GM15510 (cell line): ENCODE data around the gene KCNK17.

Experiments used
- POLR2A ChIP-seq: IDR thresholded peaks from 3 replicates; pipeline ENCODE4 v1.6.1; 2011; ENCODE audit warnings: borderline replicate concordance; ENCODE audit not compliant: insufficient read length; ENCODE audit errors: extremely low read depth

Gene KCNK17

GRCh38 chr6:39341352-39341751 is 27.1 kb upstream of the KCNK17 start:
- TF ChIP-seq POLR2A: no peak

GRCh38 chr6:39339868-39340550 is 25.8 kb upstream of the KCNK17 start:
- TF ChIP-seq POLR2A: no peak

- no peak for TF ChIP-seq POLR2A
Observed at GRCh38 chr6:39339096-39339867, 25.1 kb upstream of the KCNK17 start.

- no peak for TF ChIP-seq POLR2A
Observed at GRCh38 chr6:39338397-39338796, 24.2 kb upstream of the KCNK17 start.

GRCh38 chr6:39335780-39336545 is 21.7 kb upstream of the KCNK17 start:
- TF ChIP-seq POLR2A: no peak

- TF ChIP-seq POLR2A: no peak
Observed at GRCh38 chr6:39333644-39334438, 19.6 kb upstream of the KCNK17 start.

GRCh38 chr6:39330476-39330875 is 16.3 kb upstream of the KCNK17 start:
- TF ChIP-seq POLR2A: no peak

GRCh38 chr6:39330057-39330456 is 15.8 kb upstream of the KCNK17 start:
- no peak for TF ChIP-seq POLR2A

- no peak for TF ChIP-seq POLR2A
Observed at GRCh38 chr6:39328066-39328465, 13.8 kb upstream of the KCNK17 start.

- TF ChIP-seq POLR2A: no peak
Observed at GRCh38 chr6:39327507-39327906, 13.3 kb upstream of the KCNK17 start.

- no peak for TF ChIP-seq POLR2A
Observed at GRCh38 chr6:39322306-39322850, 8.2 kb upstream of the KCNK17 start, which contains the start of gene KCNK16. TSS of gene KCNK16 (minus strand) at chr6:39322702. CDS start at chr6:39322540, 162 bp downstream.

GRCh38 chr6:39321761-39322160 is 7.5 kb upstream of the KCNK17 start:
- TF ChIP-seq POLR2A: no peak

- no peak for TF ChIP-seq POLR2A
Observed at GRCh38 chr6:39320363-39320984, 6.3 kb upstream of the KCNK17 start.
